Activated CD8-positive, alpha-beta T cell treated with anti-CD3 and anti-CD28 coated beads for 36 hours (primary cell): ENCODE measurements around the gene MSH4. TPM values are rescaled to one million over a fixed set of nuclear protein-coding genes. Genes with fewer than 3 reads are reported as not detected.
A peak's percentile ranks its signal among the peaks of the same experiment; 100 is the strongest.

Source experiments
- ATAC-seq: fragments of 200-7000 bp; cut with Tn5 transposase; one replicate; pipeline ENCODE4 v1.10.0; 2021; ENCODE audit warnings: mild to moderate bottlenecking, moderate library complexity
- CTCF ChIA-PET: fragments of 350-600 bp; sonication (Branson Sonifier 250); formaldehyde crosslinking; loops from one replicate; lab custom pipeline; 2021; ENCODE audit warnings: antibody characterized with exemption; lab: Charles Lee
- POLR2A ChIA-PET: fragments of 350-600 bp; sonication (Branson Sonifier 250); formaldehyde crosslinking; loops from one replicate; lab custom pipeline; 2021; ENCODE audit warnings: antibody characterized with exemption; lab: Charles Lee
- DNase-seq: peaks from one replicate; pipeline ENCODE4 v3.0.0-alpha.2; 2020
- H3K27ac Mint-ChIP-seq: one replicate; pipeline ENCODE4 v1.8.0; 2021; ENCODE audit warnings: mild to moderate bottlenecking, mixed read lengths
- H3K27me3 Mint-ChIP-seq: one replicate; pipeline ENCODE4 v1.8.0; 2021; ENCODE audit warnings: mixed read lengths
- H3K36me3 Mint-ChIP-seq: one replicate; pipeline ENCODE4 v1.8.0; 2021; ENCODE audit warnings: low read depth, mixed read lengths
- H3K4me1 Mint-ChIP-seq: one replicate; pipeline ENCODE4 v1.8.0; 2021; ENCODE audit warnings: low read depth, mixed read lengths
- H3K4me3 Mint-ChIP-seq: one replicate; pipeline ENCODE4 v1.8.0; 2021; ENCODE audit warnings: mild to moderate bottlenecking, moderate library complexity, mixed read lengths
- H3K9me3 Mint-ChIP-seq: one replicate; pipeline ENCODE4 v1.8.0; 2021; ENCODE audit warnings: mixed read lengths
- intact Hi-C: fragments of 100-400 bp; cut with micrococcal nuclease; formaldehyde crosslinking; loops from one replicate; pipeline ENCODE4 v1.10.0; 2022
- total RNA-seq, 2 experiments: library from RNA; stranded (reverse); gene quantifications; one replicate each; pipeline ENCODE4 v1.2.3, GENCODE V29; 2021
- TF ChIP-seq, protein P1 (sequence below): fragments of 200-600 bp; IDR thresholded peaks from one replicate; pipeline ENCODE4 v1.8.0; 2022; ENCODE audit warnings: antibody characterized with exemption, mild to moderate bottlenecking

The MSH4 gene
- total RNA-seq, 2 experiments from 2014 or later: 0.16 to 0.32 TPM

DNA sequence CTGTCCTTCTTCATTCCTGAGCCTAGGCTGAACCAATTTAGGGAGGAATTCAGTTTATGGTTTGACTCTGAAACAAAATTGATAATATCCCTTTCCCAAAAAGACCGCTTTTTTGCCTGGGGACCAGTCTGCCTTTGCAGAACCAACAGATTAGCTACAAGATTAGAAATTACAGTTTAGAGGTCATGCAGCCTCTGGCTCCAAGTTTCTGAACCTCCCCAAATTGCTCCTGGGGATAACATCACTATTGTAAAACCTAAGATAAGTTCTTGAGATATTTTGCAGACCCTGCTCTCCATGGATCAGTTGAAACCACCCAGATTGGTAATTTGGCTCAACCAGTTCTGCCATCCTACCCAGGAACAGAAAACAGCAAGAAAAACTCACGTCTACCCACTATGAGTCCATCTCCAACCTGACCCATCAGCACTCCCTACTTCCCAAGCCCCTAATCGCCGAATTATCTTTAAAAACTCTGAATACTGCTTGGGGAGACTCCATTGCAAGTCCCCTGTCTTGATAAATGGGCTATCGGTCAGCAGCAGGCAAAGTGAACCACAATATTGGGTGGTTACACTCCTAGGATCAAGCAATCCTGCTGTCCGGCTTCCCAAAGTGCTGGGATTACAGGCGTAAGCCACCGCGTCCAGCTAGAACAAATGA lies 11.2 kb upstream of the MSH4 start:
- ChIA-PET POLR2A (interaction anchor here (0.6 to 3.7 kb wide), 6 partner anchors 11 to 175 kb away, joined by 3 to 52 read pairs (median 5); partner anchors contain the start of genes MSH4 and SLC44A5), CTCF (no interaction called here)
- H3K36me3 Mint-ChIP-seq: peaks cover 44% of the 10 kb centered on the region
- peak overlapping the region; percentile 99 for H3K27ac Mint-ChIP-seq
- ATAC-seq: peak; percentile 7
- H3K4me1 Mint-ChIP-seq: peaks cover 23% of the 10 kb centered on the region
- peak overlapping the region; percentile 88 for H3K4me3 Mint-ChIP-seq
- TF ChIP-seq, protein P1, sequence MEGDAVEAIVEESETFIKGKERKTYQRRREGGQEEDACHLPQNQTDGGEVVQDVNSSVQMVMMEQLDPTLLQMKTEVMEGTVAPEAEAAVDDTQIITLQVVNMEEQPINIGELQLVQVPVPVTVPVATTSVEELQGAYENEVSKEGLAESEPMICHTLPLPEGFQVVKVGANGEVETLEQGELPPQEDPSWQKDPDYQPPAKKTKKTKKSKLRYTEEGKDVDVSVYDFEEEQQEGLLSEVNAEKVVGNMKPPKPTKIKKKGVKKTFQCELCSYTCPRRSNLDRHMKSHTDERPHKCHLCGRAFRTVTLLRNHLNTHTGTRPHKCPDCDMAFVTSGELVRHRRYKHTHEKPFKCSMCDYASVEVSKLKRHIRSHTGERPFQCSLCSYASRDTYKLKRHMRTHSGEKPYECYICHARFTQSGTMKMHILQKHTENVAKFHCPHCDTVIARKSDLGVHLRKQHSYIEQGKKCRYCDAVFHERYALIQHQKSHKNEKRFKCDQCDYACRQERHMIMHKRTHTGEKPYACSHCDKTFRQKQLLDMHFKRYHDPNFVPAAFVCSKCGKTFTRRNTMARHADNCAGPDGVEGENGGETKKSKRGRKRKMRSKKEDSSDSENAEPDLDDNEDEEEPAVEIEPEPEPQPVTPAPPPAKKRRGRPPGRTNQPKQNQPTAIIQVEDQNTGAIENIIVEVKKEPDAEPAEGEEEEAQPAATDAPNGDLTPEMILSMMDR: no peak
- no peaks in the 10 kb centered on the region for H3K27me3 Mint-ChIP-seq
- H3K9me3 Mint-ChIP-seq: peaks cover 2% of the 10 kb centered on the region
- no peak for DNase-seq
- intact Hi-C loops: no loop called here

DNA sequence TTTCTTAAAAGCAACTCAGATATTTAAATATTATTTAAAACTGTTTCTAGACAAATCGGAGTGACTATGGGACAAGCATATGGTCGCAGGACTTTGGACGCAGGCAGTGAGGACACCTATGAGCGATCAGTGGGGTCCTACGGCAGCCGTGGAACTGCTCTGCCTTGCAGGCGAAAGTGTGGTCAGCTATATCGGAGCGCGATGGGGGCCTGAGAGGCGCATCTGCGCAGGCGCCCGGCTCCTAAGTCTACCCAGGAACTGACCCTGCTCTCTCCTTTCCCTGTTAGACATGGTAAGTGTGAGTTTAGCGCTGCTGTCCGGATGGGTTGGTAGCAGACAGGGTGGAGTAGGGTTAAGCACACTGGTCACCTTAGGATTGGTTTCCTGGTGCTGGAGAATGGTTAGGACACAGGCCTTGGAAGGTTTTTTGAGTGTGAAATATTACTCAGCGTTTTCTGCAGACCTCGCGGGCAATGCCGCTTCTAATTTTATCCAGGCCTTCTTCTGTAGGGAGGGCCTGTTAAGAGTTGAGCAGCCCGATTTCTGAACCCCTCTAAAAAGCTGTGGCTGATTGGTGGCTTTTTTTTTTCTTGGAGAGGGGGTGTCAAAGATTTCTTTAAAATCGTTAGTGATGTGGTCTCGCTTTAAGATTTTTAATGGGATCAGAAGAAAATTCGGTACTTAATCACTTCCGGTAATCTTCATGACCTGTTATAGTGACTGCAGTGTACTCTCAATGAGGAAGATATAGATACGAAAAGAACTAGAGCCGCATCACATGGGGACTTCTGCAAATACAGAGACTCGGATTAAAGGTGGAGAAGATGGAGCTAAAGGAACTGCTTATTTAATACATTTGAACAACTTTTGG lies 10.5 kb upstream of the MSH4 start, which contains the start of gene RABGGTB:
TSS of gene RABGGTB (plus strand) at position 274 of the 871 bp plus-strand sequence. CDS start at position 290, 16 bp downstream.
- DNase-seq: peak; percentile 95
- CTCF ChIA-PET: no interaction called here
- POLR2A ChIA-PET: interaction anchor here (0.6 to 3.7 kb wide), 11 partner anchors 10 to 175 kb away, joined by 3 to 52 read pairs (median 3); partner anchors contain the start of genes MSH4 and SLC44A5
- TF ChIP-seq, protein P1: no peak
- H3K27ac Mint-ChIP-seq: peak within 1 kb of the TSS; percentile 99
- ATAC-seq: peak; percentile 99
- H3K4me3 Mint-ChIP-seq: peak within 1 kb of the TSS; percentile 88
- intact Hi-C loops: loop anchor here (1.0 kb wide), 1 partner anchor 62 kb away; the partner anchor contains the start of gene ACADM
- H3K36me3 Mint-ChIP-seq: peaks cover 52% of the 10 kb centered on the region
- no peaks in the 10 kb centered on the region for H3K27me3 Mint-ChIP-seq
- H3K9me3 Mint-ChIP-seq: peaks cover 2% of the 10 kb centered on the region
- H3K4me1 Mint-ChIP-seq: peaks cover 31% of the 10 kb centered on the region

DNA sequence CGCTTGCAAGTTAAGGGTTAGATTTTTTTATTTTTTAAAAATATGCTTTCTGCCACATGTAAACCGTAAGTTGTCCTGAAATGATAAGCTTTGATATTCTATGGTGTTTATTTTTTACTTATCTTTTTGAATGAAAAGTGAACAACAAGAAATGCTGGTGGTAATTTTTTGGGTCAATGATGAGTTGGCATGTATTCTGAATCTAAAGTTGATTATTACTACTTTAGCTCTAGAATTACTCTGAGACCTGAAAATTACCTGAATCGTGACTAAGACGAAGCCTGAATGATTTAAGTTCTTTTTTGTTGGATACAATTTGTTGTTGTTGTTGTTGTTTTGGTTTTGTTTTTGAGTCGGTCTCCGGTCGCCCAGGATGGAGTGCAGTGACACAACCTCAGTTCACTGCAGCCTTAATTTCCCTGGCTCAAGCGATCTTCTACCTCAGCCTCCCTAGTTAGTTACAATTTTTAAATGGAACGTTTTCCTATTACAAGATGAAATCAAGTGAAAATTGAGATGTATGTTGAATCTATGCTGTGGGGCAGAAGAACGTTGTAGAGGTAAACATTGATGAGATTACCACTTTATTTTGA lies 9.7 kb upstream of the MSH4 start:
- DNase-seq: no peak
- ATAC-seq: no peak
- H3K27ac Mint-ChIP-seq: peak overlapping the region; percentile 99
- intact Hi-C loops: loop anchor here (1.0 kb wide), 1 partner anchor 63 kb away; the partner anchor contains the start of gene ACADM
- H3K9me3 Mint-ChIP-seq: peaks cover 2% of the 10 kb centered on the region
- TF ChIP-seq, protein P1: no peak
- ChIA-PET CTCF (no interaction called here), POLR2A (interaction anchor here (0.7 to 3.7 kb wide), 7 partner anchors 9 to 172 kb away, joined by 3 to 52 read pairs (median 4); partner anchors contain the start of gene MSH4)
- H3K4me3 Mint-ChIP-seq: peak overlapping the region; percentile 88
- peaks cover 60% of the 10 kb centered on the region for H3K36me3 Mint-ChIP-seq
- H3K27me3 Mint-ChIP-seq: no peaks in the 10 kb centered on the region
- H3K4me1 Mint-ChIP-seq: peaks cover 37% of the 10 kb centered on the region

DNA sequence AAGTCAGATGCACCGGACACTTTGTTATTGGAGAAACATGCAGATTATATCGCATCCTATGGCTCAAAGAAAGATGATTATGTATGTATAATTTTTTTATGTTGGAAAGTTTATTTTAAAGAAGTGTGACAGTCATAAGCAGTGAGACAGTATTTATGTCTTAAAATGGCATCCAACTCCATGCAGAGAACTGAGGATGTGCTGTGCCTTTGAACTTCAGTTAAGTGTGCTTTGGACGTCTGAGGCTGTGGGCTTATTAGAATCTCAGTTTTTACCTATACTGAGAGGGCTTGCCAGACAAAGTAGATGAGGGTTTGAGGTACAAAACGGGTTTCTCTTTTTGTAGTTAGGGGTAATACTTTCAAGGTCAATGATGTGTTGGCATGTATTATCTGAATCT lies 9.2 kb upstream of the MSH4 start:
- ChIA-PET CTCF (no interaction called here), POLR2A (interaction anchor here (1.0 to 3.7 kb wide), 3 partner anchors 9 to 19 kb away, joined by 4 to 52 read pairs (median 10); partner anchors contain the start of gene MSH4)
- intact Hi-C loops: no loop called here
- peaks cover 41% of the 10 kb centered on the region for H3K4me1 Mint-ChIP-seq
- peaks cover 65% of the 10 kb centered on the region for H3K36me3 Mint-ChIP-seq
- ATAC-seq (no peak), DNase-seq (no peak)
- peak overlapping the region; percentile 88 for H3K4me3 Mint-ChIP-seq
- TF ChIP-seq, protein P1: no peak
- H3K27ac Mint-ChIP-seq: peak overlapping the region; percentile 99
- peaks cover 2% of the 10 kb centered on the region for H3K9me3 Mint-ChIP-seq
- H3K27me3 Mint-ChIP-seq: no peaks in the 10 kb centered on the region
